Dermis blood vessel endothelial cell (primary cell): Measurements from ENCODE around the gene CSTPP1. TPM values are rescaled to one million over a fixed set of nuclear protein-coding genes. Genes with fewer than 3 reads are reported as not detected.
"Not testable (repeated sequence)": the region's sequence is repeated elsewhere in the genome, so short reads cannot be mapped to it uniquely, and the experiment has no call there.

Experiments used
- DNase-seq: peaks from one replicate; pipeline ENCODE4 v3.0.0; 2010
- total RNA-seq: library from RNA; depleted of rRNA; stranded (reverse); fragments of >200 nt; gene quantifications from 2 replicates; pipeline ENCODE4 v1.2.3, GENCODE V29; 2014

The CSTPP1 gene
- total RNA-seq, 1 donor from 2014 or later = 8.5 TPM

DNA sequence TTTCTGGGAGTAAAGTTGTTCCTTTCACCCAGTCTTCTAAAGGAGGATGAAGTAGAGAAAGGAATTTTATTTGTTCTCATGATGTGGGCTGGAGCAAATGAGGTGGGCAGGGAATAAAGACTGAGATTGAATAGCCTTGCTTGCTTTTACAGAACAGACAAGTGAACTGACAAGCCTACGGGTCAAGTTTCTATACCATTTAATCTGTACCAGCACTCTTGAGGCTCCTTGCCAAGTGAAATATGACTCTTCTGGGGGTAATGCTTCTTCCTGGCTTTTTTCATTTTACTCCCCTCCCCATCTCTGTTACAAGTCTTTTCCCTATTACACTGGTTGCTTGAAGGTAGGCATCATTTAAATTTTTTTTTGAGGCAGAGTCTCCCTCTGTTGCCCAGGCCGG lies 54.8 kb downstream of the CSTPP1 start:
- no peak for DNase-seq

- not testable (repeated sequence) for DNase-seq
Measured at GRCh38 chr11:46992386-46992785, 55.8 kb downstream of the CSTPP1 start.

- DNase-seq = not testable (repeated sequence)
Measured at GRCh38 chr11:46997796-46998195, 61.2 kb downstream of the CSTPP1 start.

GRCh38 chr11:46999217-46999616 lies 62.7 kb downstream of the CSTPP1 start:
- DNase-seq = no peak

GRCh38 chr11:47000033-47000432 lies 63.5 kb downstream of the CSTPP1 start:
- no peak for DNase-seq

DNA sequence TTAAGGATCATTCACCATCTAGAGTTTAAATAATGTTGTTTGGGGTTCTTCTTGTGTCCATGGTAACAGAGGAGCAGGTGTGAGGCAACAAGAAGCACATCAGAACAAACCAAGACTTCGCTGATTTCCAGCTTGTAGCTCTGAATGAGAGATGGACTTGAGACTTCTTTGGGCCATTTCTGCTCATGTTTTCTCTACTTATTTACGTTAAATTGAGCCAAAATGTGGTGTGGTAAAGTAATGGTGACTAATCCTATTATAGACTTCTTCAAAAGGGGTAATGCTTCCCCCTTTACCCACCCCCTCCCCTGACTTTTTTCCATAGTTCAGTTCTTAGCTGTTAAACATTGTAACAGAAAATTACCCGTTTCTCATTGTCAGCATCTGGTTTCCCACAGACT lies 65.2 kb downstream of the CSTPP1 start:
- DNase-seq = no peak

DNA sequence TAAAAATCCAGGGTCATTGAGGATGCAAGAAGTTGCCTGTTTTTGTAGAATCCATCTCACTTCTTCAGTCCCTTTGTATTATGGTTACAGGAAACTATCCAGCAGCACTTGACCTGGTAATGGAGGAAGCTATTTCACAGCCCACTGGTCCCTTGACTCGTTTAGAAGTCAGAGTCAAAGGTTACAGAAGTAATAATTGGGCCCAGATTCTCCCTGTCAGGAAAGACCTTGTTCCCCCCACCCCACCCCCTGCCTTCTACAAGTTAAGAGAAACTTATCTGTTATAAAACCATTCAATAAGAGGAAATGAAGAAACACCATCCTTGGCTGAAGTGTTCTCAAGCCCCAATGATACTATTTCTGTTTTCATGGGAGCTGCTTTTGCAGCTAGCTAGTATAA lies 65.8 kb downstream of the CSTPP1 start:
- no peak for DNase-seq

GRCh38 chr11:47003180-47003877 lies 66.8 kb downstream of the CSTPP1 start:
- DNase-seq = peak; percentile 20

- DNase-seq = peak; percentile 63
Measured at GRCh38 chr11:47004595-47005033, 68.1 kb downstream of the CSTPP1 start.

DNA sequence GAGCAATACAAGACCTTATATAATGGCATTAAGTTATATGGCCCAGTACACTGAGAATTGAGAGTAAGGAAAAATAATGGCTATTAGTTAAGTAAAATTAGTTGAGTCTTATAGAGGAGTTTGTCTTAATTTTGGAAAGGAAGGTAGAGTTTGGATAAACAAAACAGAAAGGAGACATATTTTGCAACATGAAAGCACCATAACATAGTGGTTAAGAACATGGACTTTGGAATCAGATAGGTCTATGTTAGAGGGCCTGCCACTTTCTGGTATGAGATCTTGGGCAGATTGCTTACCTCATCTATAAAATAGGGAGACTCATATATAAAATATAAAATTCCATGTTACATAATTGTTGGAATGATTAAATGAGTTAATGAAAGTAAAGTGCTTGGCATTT lies 68.9 kb downstream of the CSTPP1 start:
- no peak for DNase-seq

GRCh38 chr11:47007579-47007978 lies 71.0 kb downstream of the CSTPP1 start:
- DNase-seq = no peak

DNA sequence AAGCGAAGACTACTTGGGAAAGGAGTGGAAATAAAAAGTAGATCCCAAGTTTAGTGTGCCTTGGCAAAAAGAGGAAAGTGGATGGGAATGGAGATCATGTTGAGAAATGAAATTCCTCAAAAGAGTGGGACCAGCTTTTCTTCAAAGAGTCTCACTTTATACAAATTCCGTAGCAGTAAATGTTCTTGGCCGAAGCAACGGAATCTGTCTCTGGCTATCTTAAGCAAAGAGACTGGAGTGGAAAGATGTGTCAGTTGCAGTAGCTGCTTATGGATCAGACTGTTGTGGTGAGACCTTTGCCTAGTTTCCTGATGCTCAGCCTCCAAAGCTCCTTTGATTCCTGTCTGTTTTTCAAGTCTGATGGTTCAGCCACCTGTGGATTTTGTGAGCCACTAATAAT lies 73.6 kb downstream of the CSTPP1 start:
- no peak for DNase-seq

DNA sequence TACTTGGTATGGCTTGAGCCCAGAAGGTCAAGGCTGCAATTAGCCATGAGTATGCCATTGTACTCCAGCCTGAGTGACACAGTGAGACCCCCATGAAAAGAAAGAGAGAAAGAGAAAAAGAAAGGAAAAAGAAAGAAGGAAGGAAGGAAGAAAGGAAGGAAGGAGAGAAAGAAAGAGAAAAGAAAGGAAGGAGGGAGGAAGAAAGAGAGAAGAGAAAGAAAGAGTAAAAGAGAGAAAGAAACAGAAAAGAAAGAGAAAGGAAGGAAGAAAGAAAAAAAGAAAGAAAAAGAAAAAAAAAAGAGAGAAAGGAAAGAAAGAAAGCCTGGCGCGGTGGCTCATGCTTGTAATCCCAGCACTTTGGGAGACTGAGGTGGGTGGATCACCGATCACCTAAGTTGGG lies 77.5 kb downstream of the CSTPP1 start:
- no peak for DNase-seq

DNA sequence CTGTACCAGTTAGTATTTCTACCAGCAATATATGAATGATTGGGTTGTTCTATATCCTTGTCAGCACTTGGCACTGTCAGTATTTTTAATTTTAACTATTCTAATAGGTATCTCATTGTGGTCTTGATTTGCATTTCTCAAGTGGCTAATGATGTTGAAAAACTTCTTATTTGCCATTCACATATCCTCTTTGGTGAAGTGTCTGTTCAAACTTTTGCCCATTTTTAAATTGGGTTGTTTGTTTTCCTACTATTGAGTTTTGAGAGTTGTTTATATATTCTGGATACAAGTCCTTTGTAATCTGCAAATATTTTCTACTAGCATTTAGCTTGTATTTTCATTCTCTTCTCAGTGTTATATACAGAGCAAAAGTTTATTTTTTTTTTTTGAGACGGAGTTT lies 82.1 kb downstream of the CSTPP1 start:
- no peak for DNase-seq

DNA sequence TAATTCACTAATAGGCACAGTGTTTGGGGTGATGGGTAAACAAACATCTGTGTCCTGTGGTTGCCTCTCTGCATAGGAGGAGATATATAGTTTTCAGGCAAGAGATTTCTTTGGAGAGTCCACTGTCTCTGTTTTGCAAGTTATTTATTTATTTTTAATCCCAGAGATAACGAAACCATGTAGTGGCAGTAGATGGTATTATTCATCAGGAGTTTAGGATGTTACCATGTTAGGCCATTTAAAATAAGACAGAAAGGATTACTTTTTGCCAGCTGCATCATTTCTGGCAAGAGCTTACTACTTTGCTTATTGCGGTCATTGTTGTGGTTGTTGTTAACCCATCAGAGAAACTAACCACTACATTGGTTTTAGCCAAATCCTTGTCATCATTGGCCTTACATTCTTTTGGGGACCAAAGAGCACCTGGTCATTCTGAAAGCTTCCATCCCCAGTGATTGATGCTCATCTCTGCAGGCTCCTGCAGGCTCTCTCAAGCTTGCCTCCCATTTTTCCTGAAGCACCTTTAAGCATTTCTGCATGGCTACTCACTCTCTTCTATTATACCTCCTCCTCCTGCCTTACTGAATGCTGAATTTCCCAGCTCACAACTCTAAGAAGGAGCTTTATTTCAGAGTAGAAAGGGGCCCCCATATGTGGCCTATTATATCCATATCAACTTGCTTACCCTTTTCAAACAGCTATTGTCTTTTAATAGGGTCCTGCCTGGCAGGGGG lies 84.4 kb downstream of the CSTPP1 start:
- DNase-seq = no peak

- DNase-seq = no peak
Measured at GRCh38 chr11:47021527-47021818, 84.9 kb downstream of the CSTPP1 start.

- DNase-seq = no peak
Measured at GRCh38 chr11:47021965-47022364, 85.4 kb downstream of the CSTPP1 start.

- DNase-seq = no peak
Measured at GRCh38 chr11:47028195-47029093, 91.9 kb downstream of the CSTPP1 start.

- DNase-seq = no peak
Measured at GRCh38 chr11:47033439-47033838, 96.9 kb downstream of the CSTPP1 start.

GRCh38 chr11:47034091-47034490 lies 97.5 kb downstream of the CSTPP1 start:
- no peak for DNase-seq

- no peak for DNase-seq
Measured at GRCh38 chr11:47035108-47035507, 98.5 kb downstream of the CSTPP1 start.

DNA sequence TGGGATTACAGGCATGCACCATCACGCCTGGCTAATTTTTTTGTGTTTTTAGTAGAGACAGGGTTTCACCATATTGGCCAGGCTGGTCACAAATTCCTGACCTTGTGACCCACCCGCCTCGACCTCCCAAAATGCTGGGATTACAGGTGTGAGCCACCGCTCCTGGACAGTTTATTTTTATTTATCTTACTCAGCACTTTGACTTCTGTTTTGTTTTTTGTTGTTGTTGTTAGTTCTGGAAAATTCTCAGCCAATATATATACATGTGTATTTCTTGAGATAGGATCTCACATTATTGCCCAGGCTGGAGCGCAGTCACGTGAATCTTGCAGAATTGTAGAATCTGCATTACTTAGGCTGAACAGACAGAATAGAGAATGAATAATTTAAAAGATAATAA lies 107.6 kb downstream of the CSTPP1 start:
- DNase-seq = no peak

- no peak for DNase-seq
Measured at GRCh38 chr11:47047972-47048371, 111.4 kb downstream of the CSTPP1 start.

DNA sequence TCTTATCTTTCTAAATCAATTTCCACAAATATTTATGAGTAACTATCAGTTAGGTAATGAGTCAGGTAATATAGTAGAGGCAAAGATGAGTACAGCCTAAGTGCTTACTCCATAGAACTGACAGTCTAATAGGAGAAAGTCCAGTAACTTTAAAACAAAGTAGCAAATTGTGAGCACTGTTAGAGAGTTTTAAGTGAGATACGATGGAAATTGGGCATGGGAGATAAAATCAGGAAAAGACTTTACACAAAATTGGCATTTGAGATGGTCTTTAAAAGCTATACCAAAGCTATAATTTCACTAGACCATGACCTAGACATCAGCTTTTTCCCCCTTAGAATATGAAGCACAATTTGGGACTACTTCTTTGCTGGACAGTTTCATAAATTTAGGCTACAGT lies 113.7 kb downstream of the CSTPP1 start:
- DNase-seq = no peak
